ENCODE measurements around the gene NFATC2.
"Not testable (repeated sequence)": the region's sequence is repeated elsewhere in the genome, so short reads cannot be mapped to it uniquely, and the experiment has no call there.

Gene NFATC2

GRCh38 chr20:51473771-51474170 is 68.7 kb downstream of the NFATC2 start:
- no peak for DNase-seq (ENCODE audit: extremely low read depth in 1 of 2, low read depth in 1 of 2)

DNA sequence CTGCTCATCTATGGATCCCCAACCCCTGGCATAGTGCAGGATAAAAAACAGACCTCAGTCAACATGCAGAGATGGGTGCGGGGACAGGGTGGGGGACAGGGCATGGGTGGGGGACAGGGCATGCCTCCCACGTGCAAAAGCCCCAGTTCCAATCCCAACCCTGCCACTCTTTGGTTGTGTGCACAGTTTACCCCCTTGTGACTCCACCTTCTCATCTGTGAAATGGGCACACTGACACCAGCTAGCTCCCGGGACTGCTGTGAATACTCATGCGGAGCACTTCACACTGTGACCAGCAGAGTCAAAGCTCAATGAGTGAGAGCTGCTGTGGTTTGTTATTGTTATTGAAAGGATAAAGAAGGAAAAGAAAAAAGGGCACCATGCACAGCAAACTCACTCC is 69.3 kb downstream of the NFATC2 start:
- DNase-seq (ENCODE audit: extremely low read depth in 1 of 2, low read depth in 1 of 2) = no peak

- DNase-seq (ENCODE audit: extremely low read depth in 1 of 2, low read depth in 1 of 2) = no peak
Measured at GRCh38 chr20:51470907-51471411, 71.6 kb downstream of the NFATC2 start.

- no peak for DNase-seq (ENCODE audit: extremely low read depth in 1 of 2, low read depth in 1 of 2)
Measured at GRCh38 chr20:51470499-51470820, 72.1 kb downstream of the NFATC2 start.

GRCh38 chr20:51469578-51470498 is 72.7 kb downstream of the NFATC2 start:
- no peak for DNase-seq (ENCODE audit: extremely low read depth in 1 of 2, low read depth in 1 of 2)

DNA sequence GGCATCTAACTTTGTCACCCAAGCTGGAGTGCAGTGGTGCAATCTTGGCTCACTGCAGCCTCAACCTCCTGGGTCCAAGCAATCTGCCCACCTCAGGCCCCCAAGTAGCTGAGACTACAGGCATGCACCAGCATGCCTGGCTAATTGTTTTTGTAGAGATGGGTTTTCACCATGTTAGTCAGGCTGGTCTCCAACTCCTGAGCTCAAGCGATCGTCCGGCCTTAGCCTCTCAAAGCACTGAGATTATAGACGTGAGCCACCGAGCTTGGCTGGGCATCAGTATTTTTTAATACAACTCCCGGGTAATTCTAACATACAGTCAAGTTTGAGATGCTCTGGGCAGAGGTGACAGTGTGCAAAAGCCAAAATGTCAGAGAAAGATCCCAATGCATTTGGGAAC is 73.5 kb downstream of the NFATC2 start:
- DNase-seq (ENCODE audit: extremely low read depth in 1 of 2, low read depth in 1 of 2) = no peak

DNA sequence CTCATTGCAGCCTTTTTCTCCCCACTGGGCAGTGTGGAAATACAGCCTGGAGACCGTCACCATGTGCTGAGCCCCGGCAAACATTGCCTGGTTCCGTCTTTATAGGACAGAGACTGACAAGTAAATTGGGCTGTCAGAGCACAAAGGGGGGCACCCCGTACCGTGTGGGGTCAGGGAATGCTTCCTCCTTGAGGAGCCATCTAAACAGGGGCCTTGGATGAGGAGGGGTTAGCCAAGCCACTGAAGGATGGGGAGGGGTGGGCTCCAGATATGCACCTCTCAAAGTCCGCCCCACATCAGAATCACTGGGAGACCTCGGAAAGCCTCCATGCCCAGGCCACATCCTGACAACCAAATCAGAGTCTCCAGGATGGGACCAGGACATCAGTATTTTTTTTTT is 73.9 kb downstream of the NFATC2 start:
- no peak for DNase-seq (ENCODE audit: extremely low read depth in 1 of 2, low read depth in 1 of 2)

DNA sequence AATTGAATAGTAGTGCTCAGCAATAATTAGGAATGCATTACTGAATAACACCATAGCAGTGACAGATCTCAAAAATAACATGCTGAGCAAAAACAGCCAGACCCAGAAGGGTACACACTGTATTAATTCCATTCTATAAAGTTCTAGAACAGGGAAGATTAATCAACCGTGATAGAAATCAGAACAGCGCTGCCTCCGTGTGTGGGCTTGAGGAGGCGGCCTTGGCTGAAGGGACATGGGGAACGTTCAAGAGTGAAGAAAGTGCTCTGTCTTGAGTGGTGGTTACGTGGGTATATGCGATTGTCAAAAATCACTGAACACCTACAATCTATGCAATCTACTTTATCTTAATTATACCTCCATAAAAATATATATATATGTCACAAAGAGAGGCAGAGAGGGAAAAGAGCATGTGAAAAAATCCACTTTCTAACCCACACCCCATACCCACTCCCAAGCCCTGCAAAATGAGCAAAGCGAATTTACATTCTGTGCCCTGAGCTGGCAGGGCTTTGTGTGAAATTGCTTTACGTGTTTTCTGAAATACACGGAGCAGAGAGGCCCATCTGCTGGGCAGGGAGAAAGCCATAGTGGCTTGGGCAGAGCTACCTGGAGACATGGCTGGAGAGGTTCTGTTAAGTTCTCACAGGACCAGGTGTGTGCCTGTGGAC is 74.4 kb downstream of the NFATC2 start:
- DNase-seq (ENCODE audit: extremely low read depth in 1 of 2, low read depth in 1 of 2) = no peak

GRCh38 chr20:51463998-51464397 is 78.5 kb downstream of the NFATC2 start:
- DNase-seq (ENCODE audit: extremely low read depth in 1 of 2, low read depth in 1 of 2) = no peak

DNA sequence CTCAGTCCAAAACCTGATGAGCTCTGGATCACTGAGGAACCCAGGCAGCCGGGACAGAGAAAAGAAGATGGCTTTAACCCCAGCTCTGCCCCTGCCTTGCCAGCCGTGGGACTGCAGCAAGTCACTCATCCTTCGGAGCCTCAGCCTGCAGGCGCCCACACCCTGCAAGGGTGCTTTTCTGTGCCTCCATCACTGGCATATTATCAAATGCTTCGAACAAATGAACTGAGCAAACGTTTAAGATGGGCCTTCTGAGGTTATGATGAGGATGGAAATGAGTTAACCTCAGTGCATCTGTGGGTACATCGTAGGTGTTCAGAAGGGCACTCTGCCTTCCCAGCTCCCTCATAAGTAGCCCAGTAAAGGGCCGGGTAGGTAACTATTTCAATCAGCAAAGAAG is 79.0 kb downstream of the NFATC2 start:
- DNase-seq (ENCODE audit: extremely low read depth in 1 of 2, low read depth in 1 of 2) = no peak

DNA sequence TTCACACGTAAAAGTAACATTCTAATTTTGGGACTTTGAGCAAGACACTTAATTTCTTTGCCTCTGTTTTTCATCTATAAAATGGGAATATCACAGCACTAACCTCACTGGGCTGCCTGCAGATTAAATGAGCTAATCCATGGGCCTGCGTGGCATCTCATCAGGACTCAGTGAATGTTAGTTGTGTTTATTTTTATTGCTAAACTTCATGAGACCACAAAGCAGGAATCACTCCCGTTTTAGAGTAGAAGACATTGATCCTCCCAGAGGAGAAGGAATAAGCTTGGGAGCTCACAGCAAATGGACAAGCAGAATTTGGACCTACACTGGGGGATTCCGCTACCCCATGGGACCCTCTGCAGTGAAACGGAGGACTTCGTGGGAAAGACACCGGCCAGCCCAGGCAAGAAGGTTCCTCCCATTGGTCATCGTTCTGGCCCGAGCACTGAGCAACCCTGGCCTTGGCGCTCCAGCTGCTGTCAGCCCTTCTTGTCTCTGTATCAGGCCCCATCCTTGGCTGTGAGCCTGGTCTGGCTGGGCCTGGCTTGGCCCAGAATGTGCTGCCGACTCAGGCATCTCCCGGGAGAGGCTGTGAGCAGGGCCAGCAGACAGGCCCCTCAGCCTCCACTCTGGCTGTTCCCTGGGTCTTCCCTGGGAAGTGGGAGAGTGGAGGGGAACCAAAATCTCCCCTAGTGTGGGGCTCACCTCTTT is 79.8 kb downstream of the NFATC2 start:
- no peak for DNase-seq (ENCODE audit: extremely low read depth in 1 of 2, low read depth in 1 of 2)

DNA sequence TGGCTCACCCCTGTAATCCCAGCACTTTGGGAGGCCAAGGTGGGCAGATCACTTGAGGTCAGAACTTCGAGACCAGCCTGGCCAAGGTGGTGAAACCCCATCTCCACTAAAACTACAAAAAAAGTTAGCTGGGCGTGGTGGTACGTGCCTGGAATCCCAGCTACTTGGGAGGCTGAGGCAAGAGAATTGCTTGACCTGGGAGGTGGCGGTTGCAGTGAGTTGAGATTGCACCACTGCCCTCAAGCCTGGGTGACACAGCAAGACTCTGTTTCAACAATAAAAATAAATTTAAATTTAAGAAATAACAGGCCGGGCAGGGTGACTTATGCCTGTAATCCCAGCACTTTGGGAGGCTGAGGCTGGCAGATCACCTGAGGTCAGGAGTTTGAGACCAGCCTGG is 80.7 kb downstream of the NFATC2 start:
- not testable (repeated sequence) for DNase-seq (ENCODE audit: extremely low read depth in 1 of 2, low read depth in 1 of 2)

- no peak for DNase-seq (ENCODE audit: extremely low read depth in 1 of 2, low read depth in 1 of 2)
Measured at GRCh38 chr20:51461306-51461705, 81.2 kb downstream of the NFATC2 start.

GRCh38 chr20:51460569-51461265 is 81.8 kb downstream of the NFATC2 start:
- DNase-seq (ENCODE audit: extremely low read depth in 1 of 2, low read depth in 1 of 2) = no peak

DNA sequence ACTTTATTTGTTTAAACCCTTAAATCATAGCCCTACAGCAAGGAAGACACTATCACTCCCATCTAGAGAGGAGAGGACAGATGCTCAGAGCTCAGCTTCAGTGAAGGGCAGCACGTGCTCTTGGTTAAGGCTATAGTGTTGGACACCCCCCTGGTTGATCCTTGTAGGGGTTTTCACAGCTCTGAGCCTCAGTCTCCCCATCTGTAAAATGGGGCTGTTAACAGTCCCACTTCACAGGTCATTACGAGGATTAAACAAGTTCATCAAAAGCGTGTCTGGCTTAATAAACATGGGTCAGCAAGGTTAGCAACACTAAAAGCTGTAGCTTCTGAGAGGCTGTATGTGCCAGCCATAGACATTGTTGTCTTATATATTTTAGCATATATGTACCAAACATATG is 82.4 kb downstream of the NFATC2 start:
- DNase-seq (ENCODE audit: extremely low read depth in 1 of 2, low read depth in 1 of 2) = no peak

DNA sequence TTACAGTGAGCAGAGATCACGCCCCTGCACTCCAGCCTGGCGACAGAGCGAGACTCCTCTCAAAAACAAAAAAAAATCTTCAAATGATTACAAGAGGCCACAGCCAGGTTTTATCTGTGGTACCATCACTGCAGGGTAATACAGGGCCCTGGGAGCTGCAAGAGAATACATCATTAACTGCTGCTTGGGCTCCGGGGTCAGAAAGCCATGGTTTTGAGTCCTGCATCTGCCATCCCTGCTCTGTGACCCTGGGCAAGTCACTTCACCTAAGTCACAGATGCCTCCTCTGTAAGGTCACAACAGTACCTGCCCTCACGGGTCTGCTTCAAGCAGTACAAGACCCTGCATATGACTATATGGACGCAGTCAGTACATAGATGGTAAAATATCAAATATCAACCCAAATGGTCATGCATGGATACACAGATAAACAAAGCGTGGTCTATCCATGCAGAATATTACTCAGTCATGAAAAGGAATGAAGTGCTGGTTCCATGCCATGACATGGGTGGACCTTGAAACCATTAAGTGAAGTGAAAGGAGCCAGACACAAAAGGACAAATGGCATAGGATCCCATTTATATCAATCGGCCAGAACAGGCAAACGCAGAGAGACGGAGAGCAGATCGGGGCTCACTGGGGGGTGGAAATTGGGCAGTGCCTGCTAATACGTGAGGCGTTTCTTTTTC is 83.6 kb downstream of the NFATC2 start:
- DNase-seq (ENCODE audit: extremely low read depth in 1 of 2, low read depth in 1 of 2) = no peak

GRCh38 chr20:51457533-51457932 is 85.0 kb downstream of the NFATC2 start:
- DNase-seq (ENCODE audit: extremely low read depth in 1 of 2, low read depth in 1 of 2) = no peak

DNA sequence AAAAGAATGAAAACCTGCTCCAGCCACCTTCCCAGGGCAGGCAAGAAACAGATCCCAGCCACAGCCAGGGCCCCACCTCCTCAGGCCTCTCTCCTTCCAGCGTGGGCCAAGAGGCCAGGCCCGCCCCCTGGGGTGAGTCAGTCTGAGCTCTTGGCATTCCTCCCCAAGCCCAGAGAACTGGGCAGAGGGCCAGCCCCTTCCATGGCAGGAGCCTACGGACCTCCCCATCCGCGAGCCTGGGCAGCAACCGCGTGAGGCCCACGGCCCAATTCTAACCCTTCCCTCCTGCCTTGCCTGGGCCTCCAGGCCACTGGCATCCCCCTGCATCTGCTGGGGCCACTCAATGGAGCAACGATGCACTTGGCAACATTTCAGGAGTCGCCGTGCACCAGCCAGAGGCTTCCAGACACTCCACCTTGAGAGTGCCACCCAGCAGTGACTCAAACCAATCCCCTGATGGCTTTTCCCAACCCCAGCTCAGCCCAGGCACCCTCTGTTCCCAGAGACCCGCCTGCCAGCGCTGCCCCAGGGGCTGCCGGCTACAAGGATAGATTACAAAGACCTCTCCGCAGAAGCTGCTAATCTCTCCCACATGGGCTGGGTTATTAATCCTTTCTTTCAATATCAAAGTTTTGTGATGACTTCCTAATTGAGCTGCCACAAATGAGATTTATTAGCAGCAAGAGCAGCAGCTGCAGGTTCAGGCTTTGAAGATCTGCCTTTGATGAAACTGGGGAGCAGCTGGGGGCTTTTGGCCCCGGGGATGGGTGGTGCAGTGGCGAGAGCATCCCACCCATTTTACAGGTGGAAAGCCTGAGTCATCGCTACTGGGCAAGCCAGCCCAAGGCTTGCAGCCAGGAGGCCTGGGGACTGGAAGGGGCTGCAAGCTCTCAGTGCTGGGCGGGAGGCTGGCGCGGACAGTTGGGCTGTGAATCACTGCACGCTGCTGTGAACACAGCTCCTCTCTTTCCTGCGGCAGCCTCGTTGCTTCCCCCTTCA is 85.7 kb downstream of the NFATC2 start:
- DNase-seq (ENCODE audit: extremely low read depth in 1 of 2, low read depth in 1 of 2) = no peak

GRCh38 chr20:51454250-51454865 is 88.2 kb downstream of the NFATC2 start:
- DNase-seq (ENCODE audit: extremely low read depth in 1 of 2, low read depth in 1 of 2) = no peak

Measured in activated CD8-positive, alpha-beta memory T cell treated with anti-CD3 and anti-CD28 coated beads for 1 hour (primary cell).